Thymus (tissue), 14 donors: ENCODE data around the gene NKIRAS2. TPM values are rescaled to one million over a fixed set of nuclear protein-coding genes. Genes with fewer than 3 reads are reported as not detected.

Source experiments
- DNase-seq, 9 donors: peaks; one replicate each; pipeline ENCODE4 v3.0.0-alpha.2; 2013; ENCODE audit warnings: low spot score in 9 of 9, low read depth in 6 of 9, missing footprints in 1 of 9
- H3K27ac ChIP-seq, 2 donors: one replicate each; pipeline ENCODE4 v1.5.1; 2013; ENCODE audit warnings: control low read depth in 1 of 2, low read depth in 1 of 2, low read length in 1 of 2, mild to moderate bottlenecking in 1 of 2, moderate library complexity in 1 of 2
- H3K27me3 ChIP-seq, 2 donors: one replicate each; pipeline ENCODE4 v1.5.1; 2013; ENCODE audit warnings: low read length in 1 of 2; ENCODE audit not compliant: control insufficient read depth in 2 of 2, insufficient read depth in 1 of 2
- H3K36me3 ChIP-seq, 2 donors: one replicate each; pipeline ENCODE4 v1.5.1; 2013; ENCODE audit warnings: low read length in 1 of 2, mild to moderate bottlenecking in 1 of 2, moderate library complexity in 1 of 2; ENCODE audit not compliant: control insufficient read depth in 2 of 2, insufficient read depth in 2 of 2
- H3K4me1 ChIP-seq, 2 donors: one replicate each; pipeline ENCODE4 v1.5.1; 2013; ENCODE audit warnings: low read length in 2 of 2; ENCODE audit not compliant: control insufficient read depth in 2 of 2, insufficient read depth in 2 of 2
- H3K4me3 ChIP-seq, 2 donors: one replicate each; pipeline ENCODE4 v1.5.1; 2013; ENCODE audit warnings: low read length in 2 of 2, control low read depth in 1 of 2, mild to moderate bottlenecking in 1 of 2
- H3K9me3 ChIP-seq, 2 donors: one replicate each; pipeline ENCODE4 v1.5.1; 2013; ENCODE audit warnings: low read length in 1 of 2, mild to moderate bottlenecking in 1 of 2; ENCODE audit not compliant: control insufficient read depth in 2 of 2, insufficient read depth in 1 of 2
- WGBS: extraction: QIAGEN DNeasy Blood & Tissue Kit; methylation state at CpG from one replicate; pipeline ENCODE4 v1.1.7; 2013; 5-methylcytosine and 5-hydroxymethylcytosine counted together
- long read RNA-seq, 10 donors: transcript quantifications; one replicate each; lab custom pipeline, GENCODE V29; 2026
- polyA plus RNA-seq: library from polyadenylated mRNA; stranded (reverse); fragments of 200-250 nt; gene quantifications from one replicate; pipeline ENCODE4 v1.2.3, GENCODE V29; 2013
- total RNA-seq: library from RNA; stranded (reverse); fragments of 120-200 nt; gene quantifications from one replicate; pipeline ENCODE4 v1.2.4, GENCODE V29; 2013
- donor health status: healthy.

The NKIRAS2 gene
- 24.1 TPM for total RNA-seq
- polyA plus RNA-seq, result 22.0 TPM
- long read RNA-seq, donor 1, result 0 reads
- long read RNA-seq, donor 2, result 0 reads
- long read RNA-seq, donor 3, full-length matches to known transcripts, result 30 of 30 reads
- long read RNA-seq, donor 3, partial matches to known transcripts, result 0 of 30 reads
- long read RNA-seq, donor 3, other reads (novel, unspliced or antisense), result 0 of 30 reads
- long read RNA-seq, donor 4, transcript NKIRAS2-206 (4 exons, 1,909 nt), result major isoform, 6 of 17 reads
- long read RNA-seq, donor 4, partial matches to known transcripts, result 10 of 17 reads
- long read RNA-seq, donor 4, other reads (novel, unspliced or antisense), result 0 of 17 reads
- long read RNA-seq, donor 5, full-length matches to known transcripts, result 23 of 23 reads
- long read RNA-seq, donor 5, partial matches to known transcripts, result 0 of 23 reads
- long read RNA-seq, donor 5, other reads (novel, unspliced or antisense), result 0 of 23 reads
- long read RNA-seq, donor 6, full-length matches to known transcripts, result 18 of 18 reads
- long read RNA-seq, donor 6, partial matches to known transcripts, result 0 of 18 reads
- long read RNA-seq, donor 6, other reads (novel, unspliced or antisense), result 0 of 18 reads
- long read RNA-seq, donor 7, transcript NKIRAS2-206 (4 exons, 1,909 nt), result major isoform, 14 of 33 reads
- long read RNA-seq, donor 7, partial matches to known transcripts, result 18 of 33 reads
- long read RNA-seq, donor 7, other reads (novel, unspliced or antisense), result 0 of 33 reads
- long read RNA-seq, donor 8, partial matches to known transcripts, result 0 of 9 reads
- long read RNA-seq, donor 8, other reads (novel, unspliced or antisense), result 0 of 9 reads
- long read RNA-seq, donor 9, full-length matches to known transcripts, result 14 of 14 reads
- long read RNA-seq, donor 9, partial matches to known transcripts, result 0 of 14 reads
- long read RNA-seq, donor 9, other reads (novel, unspliced or antisense), result 0 of 14 reads
- long read RNA-seq, donor 10, full-length matches to known transcripts, result 10 of 10 reads
- long read RNA-seq, donor 10, partial matches to known transcripts, result 0 of 10 reads
- long read RNA-seq, donor 10, other reads (novel, unspliced or antisense), result 0 of 10 reads

DNA sequence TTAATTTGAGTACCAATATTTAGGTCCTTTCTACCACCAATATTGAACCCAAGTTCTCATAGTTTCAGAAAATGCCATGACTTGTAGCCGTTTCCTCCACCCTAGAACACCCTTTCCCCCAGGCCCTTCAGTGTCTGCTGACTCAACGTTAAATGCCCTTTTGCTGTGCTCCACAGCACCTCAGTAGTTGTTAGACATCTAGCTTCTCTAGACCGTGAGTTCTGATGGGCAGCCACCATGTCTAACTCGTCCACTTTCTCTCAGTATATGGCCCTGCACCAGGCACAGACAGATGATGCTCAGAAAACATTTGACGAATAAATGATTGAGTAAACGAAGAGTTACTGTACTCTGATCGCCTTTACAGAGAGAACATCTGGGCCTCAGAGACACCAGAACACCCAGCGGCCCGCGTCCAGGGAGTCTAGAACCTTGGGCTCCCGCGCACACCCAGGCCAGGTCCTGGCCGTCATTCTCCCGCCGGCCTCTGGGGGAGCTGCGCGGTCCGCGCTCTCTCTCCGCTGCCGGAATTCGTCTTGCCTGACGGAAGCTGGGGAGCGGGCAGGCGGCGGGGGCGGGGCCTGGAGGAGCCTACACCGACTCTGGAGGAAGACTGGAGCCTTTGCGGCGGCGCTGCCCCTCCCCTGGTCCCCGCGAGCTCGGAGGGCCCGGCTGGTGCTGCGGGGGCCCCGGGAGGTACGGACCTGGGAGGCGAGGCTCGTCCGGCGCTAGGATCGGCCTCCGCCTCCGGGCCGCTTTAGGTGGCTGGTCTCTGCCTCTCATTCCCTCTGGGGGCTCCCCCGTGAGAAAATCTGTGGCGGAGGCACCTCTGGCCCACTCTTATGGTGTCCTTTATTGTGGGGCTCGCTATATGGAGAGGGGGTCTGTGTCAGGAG, at the start of gene NKIRAS2:
Gene NKIRAS2 (plus strand): TSS at position 582 of the 896 bp plus-strand sequence. CDS start 1,488 bp downstream, outside the sequence.
- H3K36me3 ChIP-seq, result peaks cover 23 to 26% of the 10 kb centered on the region in 2 donors
- peaks cover 0 to 8% of the 10 kb centered on the region in 2 donors for H3K9me3 ChIP-seq
- H3K27ac ChIP-seq, result peak within 1 kb of the TSS; percentile 64
- H3K27me3 ChIP-seq, result no peaks in the 10 kb centered on the region
- peaks cover 25 to 38% of the 10 kb centered on the region in 2 donors for H3K4me1 ChIP-seq
- 9% methylated on average over 49 of the region's 49 CpGs for WGBS
- DNase-seq, result peak; percentile 54 to 93 (median 83)
- H3K4me3 ChIP-seq, result peak within 1 kb of the TSS; percentile 79 to 92

- H3K4me3 ChIP-seq, result no peak overlapping the region
- WGBS, result 95% methylated on average over 5 of the region's 5 CpGs
- peaks cover 57 to 68% of the 10 kb centered on the region in 2 donors for H3K36me3 ChIP-seq
- DNase-seq, result no peak
- H3K27ac ChIP-seq, result no peak overlapping the region
- no peaks in the 10 kb centered on the region for H3K9me3 ChIP-seq
- H3K4me1 ChIP-seq, result peaks cover 10 to 19% of the 10 kb centered on the region in 2 donors
- no peaks in the 10 kb centered on the region for H3K27me3 ChIP-seq
Measured at GRCh38 chr17:41970901-41971331, 49.0 kb upstream of the NKIRAS2 start.

DNA sequence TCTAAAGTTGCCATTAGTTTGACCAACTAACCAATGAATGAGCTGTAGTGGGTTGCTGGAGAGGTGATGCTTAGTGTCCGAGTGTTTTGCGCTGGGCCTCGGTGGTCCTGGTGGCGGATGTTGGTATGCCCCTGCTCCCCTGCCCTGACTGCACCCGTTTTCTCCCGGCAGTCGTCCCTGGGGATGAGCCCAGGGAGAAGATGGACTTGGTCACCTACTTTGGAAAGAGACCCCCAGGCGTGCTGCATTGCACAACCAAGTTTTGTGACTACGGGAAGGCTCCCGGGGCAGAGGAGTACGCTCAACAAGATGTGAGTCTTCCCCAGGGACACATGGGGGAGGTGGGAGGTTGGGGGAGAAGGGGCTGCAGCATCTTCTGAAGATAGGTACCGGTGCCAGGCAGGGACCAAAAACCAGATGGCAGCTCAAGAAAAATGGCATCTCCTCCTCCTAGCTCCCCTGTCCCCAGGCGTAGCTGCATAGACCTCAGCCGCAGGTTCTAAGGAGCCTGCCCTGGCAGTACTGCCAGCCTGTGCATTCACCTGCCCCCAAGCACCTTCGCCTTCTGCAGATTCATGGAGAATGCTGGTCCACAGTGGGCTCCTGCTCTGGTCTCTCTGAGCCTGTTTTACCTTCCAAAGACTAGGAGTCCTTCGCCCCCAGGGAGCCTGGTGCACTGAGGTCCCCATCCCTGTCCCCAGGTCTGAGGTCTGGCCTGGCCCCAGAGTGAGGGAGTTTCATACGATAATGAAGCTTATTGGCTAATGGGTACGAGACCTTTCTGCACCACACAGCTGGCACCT, 48.0 kb upstream of the NKIRAS2 start:
- DNase-seq, result no peak
- Histone ChIP-seq H3K36me3 (peaks cover 67 to 78% of the 10 kb centered on the region in 2 donors), H3K4me1 (peaks cover 8 to 15% of the 10 kb centered on the region in 2 donors), H3K9me3 (no peaks in the 10 kb centered on the region), H3K4me3 (no peak overlapping the region), H3K27ac (no peak overlapping the region), H3K27me3 (no peaks in the 10 kb centered on the region)
- 92% methylated on average over 18 of the region's 18 CpGs for WGBS

DNA sequence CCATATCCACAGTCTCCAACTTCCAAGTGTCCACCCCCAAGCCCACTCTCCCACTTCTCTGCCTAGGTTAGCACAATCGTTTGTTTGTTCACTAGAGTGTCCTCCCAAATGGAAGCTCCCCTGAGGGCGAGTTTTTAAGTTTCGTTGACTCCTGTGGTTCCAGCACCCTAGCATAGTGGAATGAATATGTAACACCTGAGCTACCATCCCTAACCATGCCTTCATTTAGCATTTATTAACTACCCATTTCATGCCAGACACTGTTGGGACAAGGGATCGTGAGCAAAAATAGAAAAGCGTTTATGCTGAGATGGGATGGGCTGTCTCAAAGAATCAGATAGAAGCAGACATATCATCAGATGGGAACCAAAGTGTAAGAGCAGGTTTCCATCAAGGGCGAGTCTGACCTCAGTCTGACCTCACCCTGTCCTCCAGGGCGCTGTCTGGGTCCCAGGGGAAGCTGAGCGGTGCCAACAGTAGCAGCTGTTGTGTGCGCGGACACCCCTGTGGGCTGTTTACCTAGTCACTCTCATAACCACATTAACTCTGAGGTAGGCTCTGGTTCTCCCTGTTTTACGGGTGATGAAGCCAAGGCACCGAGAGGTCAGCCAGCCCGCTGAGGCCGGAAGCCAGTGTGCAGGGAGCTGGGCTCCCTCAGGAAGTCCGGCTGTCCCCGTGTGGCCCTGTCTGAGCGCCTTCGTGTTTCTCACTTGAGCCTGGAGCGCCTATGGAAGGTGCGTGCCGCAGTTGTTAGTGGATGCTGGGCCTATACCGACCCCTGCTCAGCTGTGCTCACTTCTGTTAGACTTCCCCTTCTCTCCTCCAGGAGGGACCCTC, 47.1 kb upstream of the NKIRAS2 start:
- no peak for DNase-seq
- no peaks in the 10 kb centered on the region for H3K9me3 ChIP-seq
- no peak overlapping the region for H3K27ac ChIP-seq
- 94% methylated on average over 22 of the region's 22 CpGs for WGBS
- peaks cover under 1 to 8% of the 10 kb centered on the region in 2 donors for H3K4me1 ChIP-seq
- no peak overlapping the region for H3K4me3 ChIP-seq
- H3K27me3 ChIP-seq, result no peaks in the 10 kb centered on the region
- H3K36me3 ChIP-seq, result peaks cover 76 to 87% of the 10 kb centered on the region in 2 donors

DNA sequence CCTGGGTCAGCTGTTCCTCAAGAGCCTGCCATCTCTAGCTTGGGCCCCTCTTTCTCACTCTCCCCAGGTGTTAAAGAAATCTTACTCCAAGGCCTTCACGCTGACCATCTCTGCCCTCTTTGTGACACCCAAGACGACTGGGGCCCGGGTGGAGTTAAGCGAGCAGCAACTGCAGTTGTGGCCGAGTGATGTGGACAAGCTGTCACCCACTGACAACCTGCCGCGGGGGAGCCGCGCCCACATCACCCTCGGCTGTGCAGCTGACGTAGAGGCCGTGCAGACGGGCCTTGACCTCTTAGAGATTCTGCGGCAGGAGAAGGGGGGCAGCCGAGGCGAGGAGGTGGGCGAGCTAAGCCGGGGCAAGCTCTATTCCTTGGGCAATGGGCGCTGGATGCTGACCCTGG, 46.5 kb upstream of the NKIRAS2 start:
- H3K9me3 ChIP-seq, result no peaks in the 10 kb centered on the region
- no peaks in the 10 kb centered on the region for H3K27me3 ChIP-seq
- no peak for DNase-seq
- no peak overlapping the region for H3K27ac ChIP-seq
- H3K4me1 ChIP-seq, result peaks cover 0 to 4% of the 10 kb centered on the region in 2 donors
- no peak overlapping the region for H3K4me3 ChIP-seq
- peaks cover 77 to 88% of the 10 kb centered on the region in 2 donors for H3K36me3 ChIP-seq
- WGBS, result 97% methylated on average over 19 of the region's 19 CpGs

DNA sequence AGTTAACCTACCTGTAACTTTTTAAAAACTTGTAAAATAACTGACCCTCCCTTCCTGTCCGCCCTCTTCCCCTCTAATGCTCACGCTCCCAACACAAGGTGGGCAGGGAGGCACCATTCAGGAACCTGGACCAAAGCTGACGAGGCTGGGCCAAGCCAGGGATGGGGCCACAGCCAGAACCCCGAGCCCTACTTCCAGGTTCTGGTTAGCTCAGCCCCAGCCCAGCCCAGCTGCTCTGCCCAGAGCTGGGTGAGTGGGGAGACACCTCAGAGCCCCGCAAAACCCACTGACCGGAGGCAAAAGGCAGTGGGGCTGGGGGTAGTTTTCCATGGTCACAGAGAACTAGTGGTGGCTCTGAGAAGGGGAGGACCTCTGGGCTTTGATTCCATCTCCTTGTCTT, 45.9 kb upstream of the NKIRAS2 start:
- no peaks in the 10 kb centered on the region for H3K9me3 ChIP-seq
- peaks cover 77 to 87% of the 10 kb centered on the region in 2 donors for H3K36me3 ChIP-seq
- H3K27ac ChIP-seq, result no peak overlapping the region
- peaks cover 0 to 4% of the 10 kb centered on the region in 2 donors for H3K4me1 ChIP-seq
- H3K27me3 ChIP-seq, result no peaks in the 10 kb centered on the region
- WGBS, result 89% methylated on average over 6 of the region's 6 CpGs
- DNase-seq, result no peak
- H3K4me3 ChIP-seq, result no peak overlapping the region

- H3K27me3 ChIP-seq, result no peaks in the 10 kb centered on the region
- no peak for DNase-seq
- H3K27ac ChIP-seq, result no peak overlapping the region
- 97% methylated on average over 5 of the region's 5 CpGs for WGBS
- peaks cover 0 to 4% of the 10 kb centered on the region in 2 donors for H3K4me1 ChIP-seq
- H3K36me3 ChIP-seq, result peaks cover 78 to 85% of the 10 kb centered on the region in 2 donors
- H3K4me3 ChIP-seq, result no peak overlapping the region
- H3K9me3 ChIP-seq, result no peaks in the 10 kb centered on the region
Measured at GRCh38 chr17:41974658-41975057, 45.2 kb upstream of the NKIRAS2 start.
